ENCODE measurements around the gene ASTN2. TPM values are rescaled to one million over a fixed set of nuclear protein-coding genes. Genes with fewer than 3 reads are reported as not detected.

The ASTN2 gene
- total and polyA plus RNA-seq, 10 of the 15 experiments (the other 5 are each of a cell fraction or from before 2014, with no cell fraction given) = 1.4 to 15.7 (median 7.0) TPM

- SMC1A ChIA-PET (ENCODE audit: uncharacterized antibody, unreplicated experiment) = no interaction called here
- no peak for ATAC-seq
- H3K9me3 ChIP-seq (replicated peaks; ENCODE audit: control insufficient read depth, insufficient read depth, low read length) = no peaks in the 10 kb centered on the region
- no peak overlapping the region for H2AFZ ChIP-seq (ENCODE audit: control insufficient read depth, low read depth, low read length)
- no peaks in the 10 kb centered on the region for H3K4me1 ChIP-seq (ENCODE audit: control insufficient read depth, insufficient read depth, low read length)
- no peak overlapping the region for H3K4me2 ChIP-seq (ENCODE audit: control insufficient read depth, insufficient read depth)
- H3K79me2 ChIP-seq (ENCODE audit: control insufficient read depth, insufficient read depth, low read length) = no peaks in the 10 kb centered on the region
- no peaks in the 10 kb centered on the region for H3K36me3 ChIP-seq (ENCODE audit: control insufficient read depth in 2 of 2, insufficient read depth in 2 of 2, low read length in 1 of 2)
- in situ Hi-C loops (cut with MboI) (no loop called here), intact Hi-C loops (cut with micrococcal nuclease; ENCODE audit: unreplicated experiment) (no loop called here)
- CTCF ChIA-PET = no interaction called here
- no peak for DNase-seq (ENCODE audit: low read depth, low spot score)
- H3K9ac ChIP-seq (ENCODE audit: control insufficient read depth, insufficient read depth, low read length) = no peak overlapping the region
- no peak for FAIRE-seq
- H3K27ac ChIP-seq (ENCODE audit: control insufficient read depth, insufficient read depth) = no peak overlapping the region
- H3K4me3 ChIP-seq = no peak overlapping the region
- POLR2A ChIA-PET = no interaction called here
- RAD21 ChIA-PET (ENCODE audit: unreplicated experiment) = no interaction called here
- H3K27me3 ChIP-seq (replicated peaks in 1 of 2; ENCODE audit: control insufficient read depth in 2 of 2, insufficient read depth in 2 of 2, low read length in 1 of 2) = no peaks in the 10 kb centered on the region
- TF ChIP-seq ZNF622 (IDR thresholded peaks at IDR 0.05) = no peak
- TF ChIP-seq RELB (IDR thresholded peaks at IDR 0.05; ENCODE audit: low read depth) = no peak
- TF ChIP-seq RELA (IDR thresholded peaks at IDR 0.05; ENCODE audit: borderline replicate concordance, partially characterized antibody) = no peak
- no peak for TF ChIP-seq SREBF2 (IDR thresholded peaks at IDR 0.05; ENCODE audit: low read length)
- no peak for TF ChIP-seq REST (IDR thresholded peaks at IDR 0.05; ENCODE audit: low read depth, low read length)
- no peaks in the 10 kb centered on the region for H4K20me1 ChIP-seq (ENCODE audit: control insufficient read depth, insufficient read depth)
- BruUV-seq (replicated peaks) = no TSS peak
- WGBS (ENCODE audit: insufficient coverage, insufficient replicate concordance, low lambda C conversion rate, missing lambda C conversion rate) = 34% methylated on average over 3 of the region's 3 CpGs
Measured at GRCh38 chr9:117365438-117365837, 49.4 kb downstream of the ASTN2 start.
